Measurements from ENCODE around the gene GALNS.

GALNS gene

GRCh38 chr16:88833086-88833485, 23.7 kb downstream of the GALNS start:
- Histone ChIP-seq H3K27me3 (ENCODE audit: insufficient read depth, low read length) (no peaks in the 10 kb centered on the region), H2AFZ (ENCODE audit: low read length) (no peak overlapping the region), H3F3A (ENCODE audit: insufficient read depth, low read length) (no peaks in the 10 kb centered on the region), H3K9me2 (ENCODE audit: low read depth, low read length) (no peaks in the 10 kb centered on the region), H3K4me2 (ENCODE audit: low read length) (no peak overlapping the region), H3K4me1 (ENCODE audit: insufficient read depth, low read length, severe bottlenecking) (no peaks in the 10 kb centered on the region), H4K20me1 (ENCODE audit: insufficient read depth, low read length) (no peaks in the 10 kb centered on the region), H3K79me2 (ENCODE audit: insufficient read depth, low read length) (no peaks in the 10 kb centered on the region), H3K4me3 (ENCODE audit: low read depth, low read length, poor library complexity, severe bottlenecking) (no peak overlapping the region), H3K9me3 (ENCODE audit: low read length) (no peaks in the 10 kb centered on the region), H3K27ac (ENCODE audit: low read depth, low read length, poor library complexity, severe bottlenecking) (no peak overlapping the region), H3K36me3 (ENCODE audit: insufficient read depth, low read length) (no peaks in the 10 kb centered on the region), H3K9ac (ENCODE audit: low read length) (no peak overlapping the region)
- TF ChIP-seq CTCF (IDR thresholded peaks at IDR 0.05; ENCODE audit: low read length) (no peak), EZH2 (IDR thresholded peaks at IDR 0.05; ENCODE audit: borderline replicate concordance, low read length) (no peak)

GRCh38 chr16:88831838-88832237, 24.9 kb downstream of the GALNS start:
- Histone ChIP-seq H3K27ac (ENCODE audit: low read depth, low read length, poor library complexity, severe bottlenecking) (no peak overlapping the region), H3K9ac (ENCODE audit: low read length) (no peak overlapping the region)

DNA sequence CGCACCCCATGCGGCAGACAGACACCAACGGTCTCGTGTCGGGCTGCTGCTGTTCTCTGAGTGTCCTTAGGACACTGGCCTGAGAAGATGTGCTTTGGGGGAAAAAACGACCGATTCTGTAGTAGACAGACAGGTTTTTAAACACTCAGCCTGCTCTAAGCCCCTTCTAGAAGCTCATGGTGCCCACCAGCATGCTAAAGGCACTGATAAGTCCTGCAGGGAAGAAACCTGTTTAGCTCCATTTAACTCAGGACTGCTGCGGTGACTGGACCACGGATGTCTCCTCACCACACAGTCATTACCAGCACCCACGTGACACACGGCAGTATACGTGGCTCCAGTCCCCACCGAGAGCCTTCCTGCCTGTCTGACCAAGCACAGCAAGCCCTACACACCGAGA, 26.0 kb downstream of the GALNS start:
- Histone ChIP-seq H3K9ac (ENCODE audit: low read length) (no peak overlapping the region), H3K4me2 (ENCODE audit: low read length) (no peak overlapping the region), H3K9me3 (ENCODE audit: low read length) (no peaks in the 10 kb centered on the region)

More at GRCh38 chr16:88831838-88832237, 24.9 kb downstream of the GALNS start:
- no peaks in the 10 kb centered on the region for H3F3A ChIP-seq (ENCODE audit: insufficient read depth, low read length)
- H3K9me2 ChIP-seq (ENCODE audit: low read depth, low read length), result no peaks in the 10 kb centered on the region
- no peaks in the 10 kb centered on the region for H4K20me1 ChIP-seq (ENCODE audit: insufficient read depth, low read length)
- no peak overlapping the region for H3K4me2 ChIP-seq (ENCODE audit: low read length)
- H2AFZ ChIP-seq (ENCODE audit: low read length), result no peak overlapping the region
- H3K79me2 ChIP-seq (ENCODE audit: insufficient read depth, low read length), result no peaks in the 10 kb centered on the region
- H3K4me1 ChIP-seq (ENCODE audit: insufficient read depth, low read length, severe bottlenecking), result no peaks in the 10 kb centered on the region
- 0 out of 2 replicates have a peak, but pooled peaks cover 2% of the 10 kb centered on the region for H3K27me3 ChIP-seq (ENCODE audit: insufficient read depth, low read length)
- no peak overlapping the region for H3K4me3 ChIP-seq (ENCODE audit: low read depth, low read length, poor library complexity, severe bottlenecking)
- no peaks in the 10 kb centered on the region for H3K9me3 ChIP-seq (ENCODE audit: low read length)
- TF ChIP-seq EZH2 (IDR thresholded peaks at IDR 0.05; ENCODE audit: borderline replicate concordance, low read length), result no peak
- TF ChIP-seq CTCF (IDR thresholded peaks at IDR 0.05; ENCODE audit: low read length), result no peak
- no peaks in the 10 kb centered on the region for H3K36me3 ChIP-seq (ENCODE audit: insufficient read depth, low read length)

More for the DNA sequence above, 26.0 kb downstream of the GALNS start:
- H3K4me1 ChIP-seq (ENCODE audit: insufficient read depth, low read length, severe bottlenecking), result no peaks in the 10 kb centered on the region
- H3K36me3 ChIP-seq (ENCODE audit: insufficient read depth, low read length), result no peaks in the 10 kb centered on the region
- no peaks in the 10 kb centered on the region for H3F3A ChIP-seq (ENCODE audit: insufficient read depth, low read length)
- no peak for TF ChIP-seq EZH2 (IDR thresholded peaks at IDR 0.05; ENCODE audit: borderline replicate concordance, low read length)
- no peak for TF ChIP-seq CTCF (IDR thresholded peaks at IDR 0.05; ENCODE audit: low read length)
- H3K79me2 ChIP-seq (ENCODE audit: insufficient read depth, low read length), result no peaks in the 10 kb centered on the region
- no peaks in the 10 kb centered on the region for H3K9me2 ChIP-seq (ENCODE audit: low read depth, low read length)
- H4K20me1 ChIP-seq (ENCODE audit: insufficient read depth, low read length), result no peaks in the 10 kb centered on the region
- H3K27ac ChIP-seq (ENCODE audit: low read depth, low read length, poor library complexity, severe bottlenecking), result no peak overlapping the region
- H3K4me3 ChIP-seq (ENCODE audit: low read depth, low read length, poor library complexity, severe bottlenecking), result no peak overlapping the region
- H3K27me3 ChIP-seq (ENCODE audit: insufficient read depth, low read length), result 0 out of 2 replicates have a peak, but pooled peaks cover 5% of the 10 kb centered on the region
- H2AFZ ChIP-seq (ENCODE audit: low read length), result no peak overlapping the region

Data from OCI-LY1 (cell line).